ENCODE data around the gene SUSD2. TPM values are rescaled to one million over a fixed set of nuclear protein-coding genes. Genes with fewer than 3 reads are reported as not detected.

Gene SUSD2
- total RNA-seq, 4 donors from 2014 or later, result 5.1 to 41.4 (median 29.0) TPM

GRCh38 chr22:24225044-24225601 is 43.8 kb downstream of the SUSD2 start:
- Histone ChIP-seq H3K36me3 (peaks cover 21% of the 10 kb centered on the region), H3K9me3 (peaks cover 5% of the 10 kb centered on the region), H3K27me3 (no peaks in the 10 kb centered on the region), H3K27ac (no peak overlapping the region), H3K4me3 (no peak overlapping the region), H3K4me1 (no peaks in the 10 kb centered on the region)
- no peak for DNase-seq (ENCODE audit: low spot score in 2 of 2)
- TF ChIP-seq POLR2A (IDR thresholded peaks at IDR 0.05) (no peak), POLR2AphosphoS5 (IDR thresholded peaks at IDR 0.05) (no peak), EP300 (IDR thresholded peaks at IDR 0.05) (no peak), CTCF (IDR thresholded peaks at IDR 0.05) (no peak)
- WGBS, result 88% methylated on average over 6 of the region's 14 CpGs

GRCh38 chr22:24225951-24226350 is 44.7 kb downstream of the SUSD2 start:
- H3K36me3 ChIP-seq, result peaks cover 21% of the 10 kb centered on the region
- no peak for DNase-seq (ENCODE audit: low spot score in 2 of 2)
- TF ChIP-seq POLR2AphosphoS5 (IDR thresholded peaks at IDR 0.05) (no peak), EP300 (IDR thresholded peaks at IDR 0.05) (no peak), CTCF (IDR thresholded peaks at IDR 0.05) (no peak), POLR2A (IDR thresholded peaks at IDR 0.05) (no peak)
- H3K4me1 ChIP-seq, result no peaks in the 10 kb centered on the region
- no peak overlapping the region for H3K4me3 ChIP-seq
- WGBS, result 91% methylated on average over 4 of the region's 14 CpGs
- H3K27ac ChIP-seq, result no peak overlapping the region
- peaks cover 5% of the 10 kb centered on the region for H3K9me3 ChIP-seq
- H3K27me3 ChIP-seq, result no peaks in the 10 kb centered on the region

- no peaks in the 10 kb centered on the region for H3K27me3 ChIP-seq
- H3K36me3 ChIP-seq, result peaks cover under 1% of the 10 kb centered on the region
- WGBS, result 90% methylated on average over 2 of the region's 18 CpGs
- H3K4me3 ChIP-seq, result no peak overlapping the region
- TF ChIP-seq EP300 (IDR thresholded peaks at IDR 0.05) (no peak), POLR2AphosphoS5 (IDR thresholded peaks at IDR 0.05) (no peak), CTCF (IDR thresholded peaks at IDR 0.05) (peak in 1 of 2 donors; percentile 13)
- no peak overlapping the region for H3K27ac ChIP-seq
- DNase-seq (ENCODE audit: low spot score in 2 of 2), result no peak
- no peaks in the 10 kb centered on the region for H3K9me3 ChIP-seq
- no peaks in the 10 kb centered on the region for H3K4me1 ChIP-seq
Observed at GRCh38 chr22:24230911-24231656, 49.8 kb downstream of the SUSD2 start.

- no peak for DNase-seq (ENCODE audit: low spot score in 2 of 2)
- no CpG with 5 or more reads among the region's 9 CpGs for WGBS
- Histone ChIP-seq H3K4me3 (no peak overlapping the region), H3K36me3 (no peaks in the 10 kb centered on the region), H3K4me1 (no peaks in the 10 kb centered on the region), H3K27me3 (no peaks in the 10 kb centered on the region), H3K27ac (no peak overlapping the region), H3K9me3 (no peaks in the 10 kb centered on the region)
- TF ChIP-seq EP300 (IDR thresholded peaks at IDR 0.05) (no peak), POLR2A (IDR thresholded peaks at IDR 0.05) (no peak)
Observed at GRCh38 chr22:24231706-24232105, 50.4 kb downstream of the SUSD2 start.

- H3K4me1 ChIP-seq, result no peaks in the 10 kb centered on the region
- H3K36me3 ChIP-seq, result no peaks in the 10 kb centered on the region
- no peaks in the 10 kb centered on the region for H3K27me3 ChIP-seq
- TF ChIP-seq EP300 (IDR thresholded peaks at IDR 0.05) (no peak), POLR2AphosphoS5 (IDR thresholded peaks at IDR 0.05) (no peak), CTCF (IDR thresholded peaks at IDR 0.05) (no peak), POLR2A (IDR thresholded peaks at IDR 0.05) (no peak)
- no peak overlapping the region for H3K4me3 ChIP-seq
- no peak for DNase-seq (ENCODE audit: low spot score in 2 of 2)
- H3K27ac ChIP-seq, result no peak overlapping the region
- no CpG with 5 or more reads among the region's 6 CpGs for WGBS
- no peaks in the 10 kb centered on the region for H3K9me3 ChIP-seq
Observed at GRCh38 chr22:24232124-24232523, 50.8 kb downstream of the SUSD2 start.

All from suprapubic skin (tissue), 4 donors.